ENCODE measurements around the gene C19orf73.

The C19orf73 gene

DNA sequence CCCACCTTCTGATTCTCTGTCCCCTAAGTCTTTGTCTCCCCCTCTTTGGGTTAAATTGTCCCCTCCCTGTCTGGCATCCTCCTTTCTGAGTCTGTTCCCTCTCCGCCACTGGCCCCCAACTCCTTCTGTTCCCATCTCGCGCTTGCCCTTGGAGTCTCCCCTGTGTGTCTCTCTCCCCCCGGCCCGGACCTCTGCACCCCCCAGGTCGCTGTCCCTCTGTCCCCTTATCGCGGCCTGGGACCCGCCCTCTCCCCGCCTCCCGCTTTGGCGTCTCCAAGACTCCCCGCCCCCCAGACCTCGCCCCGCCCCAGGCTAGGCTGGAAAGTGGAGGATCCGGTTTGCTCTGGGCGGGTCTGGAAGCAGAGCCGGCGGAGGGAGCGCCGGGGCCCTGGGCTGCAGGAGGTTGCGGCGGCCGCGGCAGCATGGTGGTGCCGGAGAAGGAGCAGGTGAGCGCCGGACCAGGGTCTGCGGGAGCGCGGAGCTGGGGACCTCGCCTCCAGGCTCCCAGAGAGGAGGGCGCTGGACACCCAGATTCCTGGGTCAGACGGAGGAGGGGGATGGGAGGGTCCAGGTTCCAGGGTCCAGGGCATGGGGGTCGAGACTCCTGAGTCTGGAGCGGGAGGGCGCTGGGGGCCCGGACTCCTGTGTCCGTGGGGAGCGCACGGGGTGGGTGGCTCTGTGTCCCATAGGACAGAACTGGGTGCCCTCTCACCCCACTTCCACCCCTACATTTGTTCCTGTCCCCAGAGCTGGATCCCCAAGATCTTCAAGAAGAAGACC, 38.7 kb upstream of the C19orf73 start, which contains the start of gene TRPM4:
TSS of gene TRPM4 (plus strand) at position 348 of the 780 bp plus-strand sequence. CDS start at position 423, 75 bp downstream.
- Histone ChIP-seq H3K9ac (peak within 1 kb of the TSS; percentile 69 to 85 (median 81)), H3K27ac (peak within 1 kb of the TSS; percentile 32 to 81 (median 70); a peak in 18 of 22 replicates), H3K36me3 (peaks cover 0 to 12% (median 0%) of the 10 kb centered on the region in 11 experiments; a peak in 3 of 22 replicates), H3K27me3 (peaks cover 0 to 10% (median 0%) of the 10 kb centered on the region in 11 experiments; a peak in 3 of 22 replicates), H3K4me1 (peaks cover 41 to 75% (median 69%) of the 10 kb centered on the region in 10 experiments), H4K20me1 (peaks cover 0 to 21% (median 0%) of the 10 kb centered on the region in 11 experiments; a peak in 5 of 22 replicates), H3K9me3 (replicated peaks in 1 of 11) (no peaks in the 10 kb centered on the region), H3K4me2 (peak within 1 kb of the TSS; percentile 88 to 98 (median 96)), H3K4me3 (peak within 1 kb of the TSS; percentile 63 to 92 (median 76))
- TF ChIP-seq Cebpa-rat (IDR thresholded peaks at IDR 0.05) = no peak

DNA sequence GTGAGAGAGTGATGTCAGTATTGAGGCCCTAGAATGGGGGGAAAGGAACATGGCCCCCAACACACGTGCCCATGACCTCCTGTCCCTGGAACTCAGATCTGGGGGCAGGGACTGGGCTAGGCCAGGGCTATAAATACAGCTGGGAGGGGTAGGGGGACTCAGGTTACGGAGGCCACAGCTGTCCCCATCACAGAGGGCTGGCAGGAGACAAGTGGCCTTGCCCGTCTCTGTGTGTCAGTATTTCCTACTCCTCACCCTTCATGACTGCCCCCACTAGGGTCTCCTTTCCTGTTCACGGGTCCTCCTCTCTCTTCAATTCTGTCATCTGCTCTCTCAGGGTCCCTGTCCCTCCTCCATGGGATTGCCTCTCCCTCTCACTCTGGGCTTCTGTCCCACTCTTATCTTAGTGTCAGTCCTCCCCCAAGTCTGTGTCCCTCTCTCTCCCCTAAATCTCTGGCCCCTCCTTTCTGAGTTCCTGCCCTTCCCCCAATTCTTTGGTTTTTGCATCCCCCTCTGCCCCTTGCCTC, 36.9 kb upstream of the C19orf73 start:
- peak overlapping the region in 9 of 11 experiments; percentile 36 to 94 (median 63); a peak in 18 of 22 replicates for H3K4me2 ChIP-seq
- H3K4me1 ChIP-seq = peaks cover 53 to 75% (median 69%) of the 10 kb centered on the region in 10 experiments
- H3K4me3 ChIP-seq = no peak overlapping the region
- peaks cover 0 to 10% (median 0%) of the 10 kb centered on the region in 11 experiments; a peak in 4 of 22 replicates for H3K27me3 ChIP-seq
- no peaks in the 10 kb centered on the region for H3K9me3 ChIP-seq (replicated peaks in 1 of 11)
- no peak for TF ChIP-seq Cebpa-rat (IDR thresholded peaks at IDR 0.05)
- peak overlapping the region in 2 of 11 experiments; percentile 4 to 22; a peak in 2 of 22 replicates for H3K9ac ChIP-seq
- no peak overlapping the region for H3K27ac ChIP-seq
- H4K20me1 ChIP-seq = peaks cover 0 to 15% (median 0%) of the 10 kb centered on the region in 11 experiments; a peak in 5 of 22 replicates
- H3K36me3 ChIP-seq = peaks cover 0 to 5% (median 0%) of the 10 kb centered on the region in 11 experiments; a peak in 2 of 22 replicates

- Histone ChIP-seq H4K20me1 (peaks cover 0 to 8% (median 0%) of the 10 kb centered on the region in 11 experiments; a peak in 3 of 22 replicates), H3K9me3 (replicated peaks in 1 of 11) (no peaks in the 10 kb centered on the region), H3K27me3 (peaks cover 0 to 10% (median 0%) of the 10 kb centered on the region in 11 experiments; a peak in 4 of 22 replicates), H3K36me3 (no peaks in the 10 kb centered on the region), H3K4me2 (peak within 1 kb of the TSS in 9 of 11 experiments; percentile 36 to 99 (median 75); a peak in 18 of 22 replicates), H3K27ac (no peak within 1 kb of the TSS), H3K4me3 (no peak within 1 kb of the TSS), H3K4me1 (peaks cover 50 to 77% (median 72%) of the 10 kb centered on the region in 10 experiments), H3K9ac (peak within 1 kb of the TSS in 2 of 11 experiments; percentile 4 to 22; a peak in 2 of 22 replicates)
- TF ChIP-seq Cebpa-rat (IDR thresholded peaks at IDR 0.05) = no peak
Measured at GRCh38 chr19:49155005-49155819, 36.3 kb upstream of the C19orf73 start, which contains the start of gene HRC. Gene HRC, minus strand, starts transcription at chr19:49155396. Its CDS starts 159 bp downstream, at chr19:49155237.

DNA sequence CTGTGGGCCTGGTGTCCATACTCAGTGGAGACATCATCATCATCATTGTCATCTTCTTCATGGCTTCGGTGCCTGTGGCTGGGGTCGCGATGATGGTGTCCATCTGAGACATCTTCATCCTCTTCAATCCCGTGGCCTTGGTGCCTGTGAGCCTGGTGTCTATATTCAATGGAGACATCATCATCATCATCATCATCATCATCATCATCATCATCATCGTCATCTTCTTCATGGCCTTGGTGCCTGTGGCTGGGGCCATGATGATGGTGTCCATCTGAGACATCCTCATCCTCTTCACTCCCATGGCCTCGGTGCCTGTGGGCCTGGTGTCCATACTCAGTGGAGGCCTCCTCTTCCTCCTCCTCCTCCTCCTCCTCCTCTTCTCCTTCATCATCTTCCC, 35.3 kb upstream of the C19orf73 start:
- TF ChIP-seq Cebpa-rat (IDR thresholded peaks at IDR 0.05) = no peak
- peaks cover 0 to 10% (median 0%) of the 10 kb centered on the region in 11 experiments; a peak in 4 of 22 replicates for H3K27me3 ChIP-seq
- H3K9ac ChIP-seq = no peak overlapping the region
- H3K4me1 ChIP-seq = peaks cover 43 to 82% (median 73%) of the 10 kb centered on the region in 10 experiments
- H3K27ac ChIP-seq = no peak overlapping the region
- H3K36me3 ChIP-seq = no peaks in the 10 kb centered on the region
- H3K9me3 ChIP-seq (replicated peaks in 1 of 11) = no peaks in the 10 kb centered on the region
- no peak overlapping the region for H3K4me3 ChIP-seq
- H4K20me1 ChIP-seq = peaks cover 0 to 5% (median 0%) of the 10 kb centered on the region in 11 experiments; a peak in 1 of 22 replicates
- peak overlapping the region in 8 of 11 experiments; percentile 63 to 99 (median 76); a peak in 15 of 22 replicates for H3K4me2 ChIP-seq

DNA sequence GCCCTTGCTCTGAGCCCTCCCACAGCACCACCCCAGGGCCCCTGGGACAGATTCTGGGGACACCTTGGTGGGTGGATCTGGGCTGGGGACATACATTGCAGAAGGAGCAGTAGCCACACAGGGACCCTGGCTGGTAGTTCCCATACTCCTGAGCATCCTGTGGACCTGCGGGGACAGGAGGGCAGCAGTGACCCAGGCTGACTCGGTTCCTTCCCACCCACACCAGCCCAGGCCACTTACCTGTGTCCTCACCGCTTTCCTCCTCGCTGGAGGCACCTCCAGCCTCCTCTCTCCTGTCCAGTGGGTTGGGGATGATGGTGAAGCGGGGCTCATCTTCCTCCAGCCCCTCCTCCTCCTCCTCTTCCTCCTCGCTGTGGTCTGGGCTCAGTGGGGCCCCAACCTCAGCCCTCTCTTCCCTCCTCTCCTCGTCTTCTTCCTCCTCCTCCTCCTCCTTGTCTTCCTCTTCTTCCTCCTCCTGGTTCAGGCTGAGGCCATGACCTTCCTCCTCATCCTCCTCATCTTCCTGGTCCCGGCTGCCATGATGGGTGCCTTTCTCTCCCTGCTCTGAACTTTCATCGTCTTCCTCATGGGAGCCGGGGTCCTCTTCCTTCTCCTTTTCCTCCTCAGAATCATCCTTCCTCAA, 34.3 kb upstream of the C19orf73 start:
- H3K27ac ChIP-seq = 0 out of 22 replicates have a peak overlapping the region, but pooled peaks of 1 of the 11 experiments have one; percentile 17
- H3K9me3 ChIP-seq (replicated peaks in 1 of 11) = no peaks in the 10 kb centered on the region
- H3K9ac ChIP-seq = no peak overlapping the region
- peak overlapping the region in 1 of 10 experiments; percentile 1; a peak in 1 of 20 replicates for H3K4me3 ChIP-seq
- no peaks in the 10 kb centered on the region for H3K36me3 ChIP-seq
- H4K20me1 ChIP-seq = peaks cover 0 to 5% (median 0%) of the 10 kb centered on the region in 11 experiments; a peak in 2 of 22 replicates
- peak overlapping the region; percentile 46 to 99 (median 70) for H3K4me2 ChIP-seq
- peaks cover 0 to 10% (median 0%) of the 10 kb centered on the region in 11 experiments; a peak in 4 of 22 replicates for H3K27me3 ChIP-seq
- TF ChIP-seq Cebpa-rat (IDR thresholded peaks at IDR 0.05) = no peak
- H3K4me1 ChIP-seq = peaks cover 42 to 86% (median 77%) of the 10 kb centered on the region in 10 experiments

GRCh38 chr19:49152119-49152550, 33.2 kb upstream of the C19orf73 start:
- Histone ChIP-seq H3K4me2 (peak overlapping the region; percentile 94 to 100 (median 99); a peak in 20 of 22 replicates), H3K9ac (no peak overlapping the region), H3K4me3 (no peak overlapping the region; a peak in 1 of 20 replicates), H3K27ac (no peak overlapping the region), H3K27me3 (peaks cover 0 to 10% (median 0%) of the 10 kb centered on the region in 11 experiments; a peak in 2 of 22 replicates), H3K9me3 (replicated peaks in 1 of 11) (no peaks in the 10 kb centered on the region), H3K36me3 (no peaks in the 10 kb centered on the region), H4K20me1 (peaks cover 0 to 5% (median 0%) of the 10 kb centered on the region in 11 experiments; a peak in 2 of 22 replicates), H3K4me1 (peaks cover 44 to 81% (median 74%) of the 10 kb centered on the region in 10 experiments)
- no peak for TF ChIP-seq Cebpa-rat (IDR thresholded peaks at IDR 0.05)

DNA sequence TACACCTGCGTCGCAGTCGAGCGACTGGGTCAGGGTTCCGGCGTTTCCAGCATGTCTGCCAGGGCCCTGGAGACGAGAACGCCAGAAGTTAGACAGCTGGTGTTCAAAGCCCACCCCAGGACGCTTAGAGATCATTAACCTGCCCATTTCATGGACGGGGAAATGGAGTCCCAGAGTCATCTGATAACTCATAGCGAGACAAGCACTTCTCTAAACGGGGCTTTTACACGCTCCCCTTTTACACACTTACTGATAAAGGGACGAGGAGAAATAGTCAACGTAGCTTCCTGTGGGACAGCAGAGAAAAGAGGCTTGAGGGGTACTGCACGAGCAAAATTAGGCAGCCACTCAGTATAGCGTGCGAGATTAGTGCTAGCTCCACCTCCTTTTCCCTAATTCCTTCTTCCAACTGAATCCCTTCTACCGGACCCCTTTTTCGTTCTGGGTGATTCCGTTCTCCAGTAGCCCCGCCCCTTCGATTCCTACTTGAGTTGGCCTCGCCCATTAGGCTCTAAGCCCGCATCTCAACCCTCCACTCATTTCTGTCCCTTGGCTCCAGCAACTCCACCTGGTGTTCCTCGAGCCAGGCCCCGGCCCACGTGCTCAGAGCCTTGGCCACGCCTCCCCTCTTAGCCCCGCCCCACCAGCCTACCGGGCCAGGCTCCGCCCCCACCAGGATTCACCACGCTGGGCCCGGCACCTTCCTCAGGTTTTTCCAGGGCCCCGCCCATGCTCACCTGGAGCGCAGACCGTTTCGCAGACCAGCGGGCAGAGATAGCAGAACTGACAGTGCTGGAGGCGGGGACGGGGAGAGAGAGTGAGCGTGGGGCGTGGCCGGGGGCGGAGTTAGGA, 32.5 kb upstream of the C19orf73 start:
- Histone ChIP-seq H3K9ac (peak overlapping the region in 4 of 11 experiments; percentile 85 to 91 (median 86); a peak in 5 of 22 replicates), H3K27ac (peak overlapping the region in 1 of 11 experiments; percentile 90; a peak in 2 of 22 replicates), H3K4me3 (peak overlapping the region in 5 of 10 experiments; percentile 74 to 84 (median 78); a peak in 6 of 20 replicates), H3K4me1 (peaks cover 44 to 79% (median 73%) of the 10 kb centered on the region in 10 experiments), H3K9me3 (replicated peaks in 1 of 11) (no peaks in the 10 kb centered on the region), H3K27me3 (peaks cover 0 to 10% (median 0%) of the 10 kb centered on the region in 11 experiments; a peak in 2 of 22 replicates), H4K20me1 (peaks cover 0 to 5% (median 0%) of the 10 kb centered on the region in 11 experiments; a peak in 2 of 22 replicates), H3K36me3 (no peaks in the 10 kb centered on the region), H3K4me2 (peak overlapping the region; percentile 94 to 100 (median 99))
- no peak for TF ChIP-seq Cebpa-rat (IDR thresholded peaks at IDR 0.05)
